ENCODE results near the gene YTHDF2. TPM values are rescaled to one million over a fixed set of nuclear protein-coding genes. Genes with fewer than 3 reads are reported as not detected.

The YTHDF2 gene
- total and polyA plus RNA-seq, 9 of the 15 experiments (the other 6 are each of a cell fraction or from before 2014, with no cell fraction given) = 41.0 to 111 (median 83.3) TPM

DNA sequence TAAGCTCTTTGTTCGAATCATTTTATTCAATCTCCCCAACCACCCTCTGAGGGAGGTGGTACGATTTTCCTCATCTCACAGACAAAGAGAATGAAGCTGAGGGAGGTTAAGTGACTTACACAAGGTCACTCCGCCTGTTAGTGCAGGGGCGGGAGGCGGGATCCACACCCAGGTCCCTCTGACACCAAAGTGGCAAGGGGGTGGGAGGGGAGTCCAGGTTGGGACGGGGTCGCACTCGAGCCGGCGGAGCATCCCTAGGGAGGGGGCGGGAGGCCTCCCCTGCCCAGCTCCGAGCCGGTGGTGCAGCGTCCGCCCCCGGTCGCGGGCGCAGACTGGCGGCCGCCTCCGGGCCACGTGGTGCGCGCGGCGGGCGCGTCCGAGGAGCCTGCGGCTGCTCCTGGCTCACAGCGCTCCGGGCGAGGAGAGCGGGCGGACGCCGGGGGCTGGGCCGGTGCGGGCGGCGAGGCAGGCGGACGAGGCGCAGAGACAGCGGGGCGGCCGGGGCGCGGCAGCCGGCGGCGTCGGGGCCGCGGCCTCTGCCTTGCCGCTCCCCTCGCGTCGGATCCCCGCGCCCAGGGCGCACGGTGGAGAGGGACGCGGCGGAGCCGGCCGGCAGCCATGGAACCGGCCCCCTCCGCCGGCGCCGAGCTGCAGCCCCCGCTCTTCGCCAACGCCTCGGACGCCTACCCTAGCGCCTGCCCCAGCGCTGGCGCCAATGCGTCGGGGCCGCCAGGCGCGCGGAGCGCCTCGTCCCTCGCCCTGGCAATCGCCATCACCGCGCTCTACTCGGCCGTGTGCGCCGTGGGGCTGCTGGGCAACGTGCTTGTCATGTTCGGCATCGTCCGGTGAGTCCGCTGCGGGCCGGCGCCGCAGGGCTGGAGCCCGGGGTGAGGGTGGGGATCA, 75.3 kb downstream of the YTHDF2 start, which contains the start of gene OPRD1:
Gene OPRD1 (plus strand): TSS at position 405 of the 903 bp plus-strand sequence. CDS start 214 bp downstream, at position 619.
- Histone ChIP-seq H3K9me1 (ENCODE audit: control insufficient read depth, insufficient read depth, low read length) (no peaks in the 10 kb centered on the region), H3K36me3 (ENCODE audit: control insufficient read depth, insufficient read depth, low read length) (no peaks in the 10 kb centered on the region), H3K4me3 (no peak within 1 kb of the TSS), H3K4me2 (ENCODE audit: insufficient read depth, low read length) (no peak within 1 kb of the TSS), H4K20me1 (replicated peaks; ENCODE audit: control insufficient read depth, insufficient read depth, low read length) (peaks cover 22% of the 10 kb centered on the region), H2AFZ (ENCODE audit: low read depth, low read length) (no peak within 1 kb of the TSS), H3K27me3 (ENCODE audit: control insufficient read depth in 2 of 2, insufficient read depth in 2 of 2, low read length in 2 of 2) (peaks cover 57 to 76% of the 10 kb centered on the region in 2 experiments), H3K9me3 (replicated peaks; ENCODE audit: control insufficient read depth, insufficient read depth, low read depth, low read length) (no peaks in the 10 kb centered on the region), H3K79me2 (ENCODE audit: control insufficient read depth, insufficient read depth, low read length) (no peaks in the 10 kb centered on the region), H3K4me1 (replicated peaks in 1 of 2; ENCODE audit: control insufficient read depth in 2 of 2, insufficient read depth in 2 of 2, low read length in 2 of 2) (peaks cover 0 to 21% of the 10 kb centered on the region in 2 experiments; a peak in 2 of 5 replicates), H3K9ac (ENCODE audit: insufficient read depth in 1 of 2, low read depth in 2 of 2, low read length in 2 of 2) (no peak within 1 kb of the TSS), H3K27ac (ENCODE audit: extremely low read depth, low read depth, low read length) (no peak within 1 kb of the TSS)
- peak; percentile 93; the same call in 1 of the 2 replicates for TF ChIP-seq HDAC6 (IDR thresholded peaks at IDR 0.05; ENCODE audit: low read depth, low read length)
- TF ChIP-seq GABPA (tag; conservative IDR thresholded peaks at IDR 0.05; ENCODE audit: low read depth) = no peak
- no peak for TF ChIP-seq KDM4B (IDR thresholded peaks at IDR 0.05; ENCODE audit: borderline replicate concordance in 2 of 2, low read depth in 1 of 2)
- no peak for TF ChIP-seq ZNF232 (CRISPR knock-in tag; IDR thresholded peaks at IDR 0.05)
- no peak for TF ChIP-seq SUPT5H (IDR thresholded peaks at IDR 0.05)
- no peak for TF ChIP-seq CHD2 (IDR thresholded peaks at IDR 0.05; ENCODE audit: low read depth, low read length)
- TF ChIP-seq E2F6 (IDR thresholded peaks at IDR 0.05; ENCODE audit: borderline replicate concordance in 1 of 2, extremely low read depth in 1 of 2, insufficient read depth in 1 of 2, insufficient read length in 1 of 2, low read depth in 1 of 2, low read length in 1 of 2, poor library complexity in 1 of 2, severe bottlenecking in 1 of 2) = peak in 1 of 2 experiments; percentile 66
- TF ChIP-seq JUNB (CRISPR knock-in tag; conservative IDR thresholded peaks at IDR 0.05) = no peak
- peak; percentile 18; the same call in 1 of the 2 replicates for TF ChIP-seq ZBTB7A (IDR thresholded peaks at IDR 0.05; ENCODE audit: borderline replicate concordance, control insufficient read depth, low read depth, low read length)
- 0 out of 4 replicates have a peak, but pooled peaks of 1 of the 2 experiments have one; percentile 23 for TF ChIP-seq UBTF (IDR thresholded peaks at IDR 0.05; ENCODE audit: borderline replicate concordance in 1 of 2, low read depth in 2 of 2, low read length in 2 of 2)
- no peak for TF ChIP-seq FOXM1 (IDR thresholded peaks at IDR 0.05; ENCODE audit: low read depth)
- no peak for TF ChIP-seq FOXM1 (CRISPR knock-in tag; IDR thresholded peaks at IDR 0.05; ENCODE audit: low read depth)
- TF ChIP-seq, protein P1, sequence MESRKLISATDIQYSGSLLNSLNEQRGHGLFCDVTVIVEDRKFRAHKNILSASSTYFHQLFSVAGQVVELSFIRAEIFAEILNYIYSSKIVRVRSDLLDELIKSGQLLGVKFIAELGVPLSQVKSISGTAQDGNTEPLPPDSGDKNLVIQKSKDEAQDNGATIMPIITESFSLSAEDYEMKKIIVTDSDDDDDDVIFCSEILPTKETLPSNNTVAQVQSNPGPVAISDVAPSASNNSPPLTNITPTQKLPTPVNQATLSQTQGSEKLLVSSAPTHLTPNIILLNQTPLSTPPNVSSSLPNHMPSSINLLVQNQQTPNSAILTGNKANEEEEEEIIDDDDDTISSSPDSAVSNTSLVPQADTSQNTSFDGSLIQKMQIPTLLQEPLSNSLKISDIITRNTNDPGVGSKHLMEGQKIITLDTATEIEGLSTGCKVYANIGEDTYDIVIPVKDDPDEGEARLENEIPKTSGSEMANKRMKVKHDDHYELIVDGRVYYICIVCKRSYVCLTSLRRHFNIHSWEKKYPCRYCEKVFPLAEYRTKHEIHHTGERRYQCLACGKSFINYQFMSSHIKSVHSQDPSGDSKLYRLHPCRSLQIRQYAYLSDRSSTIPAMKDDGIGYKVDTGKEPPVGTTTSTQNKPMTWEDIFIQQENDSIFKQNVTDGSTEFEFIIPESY (CRISPR knock-in tag; IDR thresholded peaks at IDR 0.05) = peak; percentile 83
- POLR2A ChIA-PET = interaction anchor here (0.6 to 1.4 kb wide), 3 partner anchors 7 to 622 kb away, joined by 3 to 5 read pairs (median 4); no protein-coding TSS in a partner anchor
- in situ Hi-C loops (cut with MboI) = no loop called here
- BruUV-seq (replicated peaks) = no TSS peak
- DNase-seq (ENCODE audit: extremely low read depth in 1 of 4, low spot score in 3 of 4) = peak in 2 of 4 experiments; percentile 58 to 61
- 24% methylated on average over 83 of the region's 108 CpGs for WGBS (ENCODE audit: insufficient coverage, low coverage, missing lambda C conversion rate)
- CTCF ChIA-PET (ENCODE audit: low intra/inter-chr PET ratio) = no interaction called here
- intact Hi-C loops (cut with micrococcal nuclease) = no loop called here
- FAIRE-seq = no peak
- peak; percentile 13; the same call in 1 of the 3 replicates for ATAC-seq
